ENCODE measurements around the gene INHBB.

DNA sequence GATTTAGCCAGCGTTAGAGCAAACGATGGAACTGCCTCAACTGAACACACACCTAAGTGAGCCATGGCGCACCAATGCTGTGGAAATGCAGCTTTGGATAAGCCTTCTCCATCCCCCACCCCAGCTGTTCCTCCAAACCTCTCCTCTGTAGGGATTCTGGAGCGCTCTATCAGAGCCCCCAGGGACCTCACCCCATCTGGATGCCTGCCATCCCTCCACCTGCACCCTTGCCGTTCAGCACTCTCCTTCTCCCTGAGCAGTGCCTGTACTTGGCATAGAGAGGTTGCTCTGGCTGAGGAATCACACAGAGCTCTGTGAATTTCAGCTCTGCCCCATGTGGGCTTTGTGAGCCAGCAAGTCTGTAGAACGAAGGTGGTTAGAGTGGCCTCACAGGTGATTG, 42.8 kb upstream of the INHBB start:
- TF ChIP-seq POLR2A (IDR thresholded peaks at IDR 0.05; ENCODE audit: low read length) (no peak), CTCF (IDR thresholded peaks at IDR 0.05) (no peak), REST (IDR thresholded peaks at IDR 0.05) (no peak), JUNB (IDR thresholded peaks at IDR 0.05) (no peak), CEBPB (IDR thresholded peaks at IDR 0.05) (no peak), CBX8 (IDR thresholded peaks at IDR 0.05) (no peak), GATA3 (IDR thresholded peaks at IDR 0.05; ENCODE audit: borderline replicate concordance) (no peak), JUN (IDR thresholded peaks at IDR 0.05) (no peak), TP53 (CRISPR knock-in tag; IDR thresholded peaks at IDR 0.05) (no peak), ZC3H11A (IDR thresholded peaks at IDR 0.05) (no peak)
- TF ChIP-seq, protein P1, sequence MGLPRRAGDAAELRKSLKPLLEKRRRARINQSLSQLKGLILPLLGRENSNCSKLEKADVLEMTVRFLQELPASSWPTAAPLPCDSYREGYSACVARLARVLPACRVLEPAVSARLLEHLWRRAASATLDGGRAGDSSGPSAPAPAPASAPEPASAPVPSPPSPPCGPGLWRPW (IDR thresholded peaks at IDR 0.05), result no peak
